GM12878 (cell line): ENCODE measurements around the gene TLCD5. TPM values are rescaled to one million over a fixed set of nuclear protein-coding genes. Genes with fewer than 3 reads are reported as not detected.

Experiments
- ATAC-seq: fragments of 200-7000 bp; cut with Tn5 transposase; 3 replicates; pipeline ENCODE4 v1.9.1; 2020; ENCODE audit warnings: mild to moderate bottlenecking, moderate library complexity
- BruUV-seq: library from RNA; stranded (reverse); fragments of 400-500 nt; replicated peaks from 2 replicates; lab custom pipeline; 2021; lab: Mats Ljungman, UMichigan
- CTCF ChIA-PET: fragments of 300-600 bp; sonication (Branson Sonifier 250); formaldehyde crosslinking; extraction: SDS; loops from one replicate; lab custom pipeline; 2021; ENCODE audit warnings: inconsistent platforms; lab: Yijun Ruan, JAX
- POLR2A ChIA-PET: fragments of 350-600 bp; formaldehyde crosslinking; extraction: SDS; loops from one replicate; lab custom pipeline; 2021; ENCODE audit warnings: inconsistent platforms; lab: Charles Lee
- RAD21 ChIA-PET: fragments of 300-600 bp; sonication (Branson Sonifier 250); formaldehyde crosslinking; loops from one replicate; lab custom pipeline; 2023; ENCODE audit warnings: antibody characterized with exemption; ENCODE audit not compliant: unreplicated experiment; lab: Charles Lee
- SMC1A ChIA-PET: fragments of 300-600 bp; sonication (Branson Sonifier 250); formaldehyde crosslinking; loops from one replicate; lab custom pipeline; 2023; ENCODE audit not compliant: unreplicated experiment, uncharacterized antibody; lab: Charles Lee
- DNase-seq: peaks from one replicate; pipeline ENCODE4 v3.0.0-alpha.2; 2011; ENCODE audit warnings: low read depth, low spot score
- FAIRE-seq: peaks from 3 replicates; lab custom pipeline; 2011; peaks lifted over from hg19 to GRCh38; lab: Jason Lieb, UNC
- H2AFZ ChIP-seq: 2 replicates; pipeline ENCODE4 v1.6.0; 2011; ENCODE audit warnings: low read depth, low read length, control low read depth; ENCODE audit not compliant: control insufficient read depth
- H3K27ac ChIP-seq: 2 replicates; pipeline ENCODE4 v1.5.1; 2011; ENCODE audit warnings: control low read depth; ENCODE audit not compliant: control insufficient read depth, insufficient read depth
- H3K27me3 ChIP-seq, 2 experiments: replicated peaks in 1 of 2; 2 replicates each; pipeline versions ENCODE4 v1.6.0 to v1.6.1; 2011; ENCODE audit warnings: low read length in 1 of 2; ENCODE audit not compliant: control insufficient read depth in 2 of 2, insufficient read depth in 2 of 2
- H3K36me3 ChIP-seq, 2 experiments: 2 replicates each; pipeline ENCODE4 v1.5.1; 2011; ENCODE audit warnings: low read length in 1 of 2; ENCODE audit not compliant: control insufficient read depth in 2 of 2, insufficient read depth in 2 of 2
- H3K4me1 ChIP-seq: 2 replicates; pipeline ENCODE4 v1.6.1; 2011; ENCODE audit warnings: mild to moderate bottlenecking, low read length, moderate library complexity, mixed read lengths; ENCODE audit not compliant: control insufficient read depth, insufficient read depth
- H3K4me2 ChIP-seq: 2 replicates; pipeline ENCODE4 v1.6.0; 2011; ENCODE audit warnings: control low read depth; ENCODE audit not compliant: control insufficient read depth, insufficient read depth
- H3K4me3 ChIP-seq: fragments of 200-600 bp; sonication (generic); 2 replicates; pipeline ENCODE4 v1.5.1; 2016
- H3K79me2 ChIP-seq: 2 replicates; pipeline ENCODE4 v1.6.0; 2011; ENCODE audit warnings: low read length; ENCODE audit not compliant: control insufficient read depth, insufficient read depth
- H3K9ac ChIP-seq: 2 replicates; pipeline ENCODE4 v1.8.0; 2011; ENCODE audit warnings: low read length, control low read depth, mixed read lengths; ENCODE audit not compliant: control insufficient read depth, insufficient read depth
- H3K9me3 ChIP-seq: replicated peaks from 3 replicates; pipeline ENCODE4 v1.5.1; 2011; ENCODE audit warnings: mild to moderate bottlenecking, low read length; ENCODE audit not compliant: control insufficient read depth, insufficient read depth
- H4K20me1 ChIP-seq: 2 replicates; pipeline ENCODE4 v1.6.0; 2011; ENCODE audit not compliant: control insufficient read depth, insufficient read depth
- MYB ChIP-seq: fragments of 150-350 bp; IDR thresholded peaks from 2 replicates; pipeline ENCODE4 v1.6.1; 2014; ENCODE audit warnings: mild to moderate bottlenecking, low read depth, low read length, borderline replicate concordance
- SRF ChIP-seq, 2 experiments: IDR thresholded peaks; 2 replicates each; pipeline ENCODE4 v1.6.1; 2011; ENCODE audit warnings: low read depth in 2 of 2, low read length in 2 of 2, mild to moderate bottlenecking in 1 of 2, moderate library complexity in 1 of 2
- TCF7 ChIP-seq: IDR thresholded peaks from 2 replicates; pipeline ENCODE4 v1.6.1; 2014; ENCODE audit warnings: antibody characterized with exemption, borderline replicate concordance
- WGBS: methylation state at CpG from one replicate; pipeline ENCODE4 v1.1.6; 2016; ENCODE audit warnings: low lambda C conversion rate; ENCODE audit not compliant: insufficient replicate concordance, insufficient coverage; ENCODE audit errors: missing lambda C conversion rate; 5-methylcytosine and 5-hydroxymethylcytosine counted together
- in situ Hi-C: fragments of 300-500 bp; cut with MboI; formaldehyde crosslinking; loops from 9 replicates; pipeline ENCODE4 v1.14.3; 2018; ENCODE audit warnings: mixed read lengths
- intact Hi-C: fragments of 100-400 bp; cut with micrococcal nuclease; formaldehyde crosslinking; loops from one replicate; pipeline ENCODE4 v1.14.2; 2022; ENCODE audit not compliant: unreplicated experiment
- polyA plus RNA-seq, 11 experiments: library from polyadenylated mRNA; depleted of rRNA in 4 of 11; unstranded in 6 of 11; stranded (reverse) in 5 of 11; fragments of >200 nt; fragmentation: Nextera tagmentation in 4 of 11; fragmentation: Illumina TruSeq in 1 of 11; extraction: Ambion mirVana in 4 of 11; extraction: Trizol in 1 of 11; gene quantifications; 1 replicate in 1 of 11; 2 replicates in 10 of 11; pipeline versions ENCODE4 v1.2.1 to v1.2.3, GENCODE V29; 2011 to 2016; ENCODE audit warnings: inconsistent platforms in 2 of 11, missing spikeins in 2 of 11, low read depth in 1 of 11
- total RNA-seq, 4 experiments: library from RNA; depleted of rRNA in 3 of 4; stranded (reverse); fragments of >200 nt in 3 of 4; fragmentation: Illumina TruSeq in 1 of 4; extraction: Trizol in 1 of 4; gene quantifications; 2 replicates each; pipeline versions ENCODE4 v1.2.1 to v1.2.3, GENCODE V29; 2013 to 2021
- TF ChIP-seq, protein P1 (sequence below): IDR thresholded peaks from 2 replicates; pipeline ENCODE4 v1.6.1; 2012; ENCODE audit warnings: low read depth, low read length, improper control_type of control experiment

Gene TLCD5
- total and polyA plus RNA-seq, 10 of the 15 experiments (the other 5 are each of a cell fraction or from before 2014, with no cell fraction given) = 2.4 to 13.3 (median 3.2) TPM

DNA sequence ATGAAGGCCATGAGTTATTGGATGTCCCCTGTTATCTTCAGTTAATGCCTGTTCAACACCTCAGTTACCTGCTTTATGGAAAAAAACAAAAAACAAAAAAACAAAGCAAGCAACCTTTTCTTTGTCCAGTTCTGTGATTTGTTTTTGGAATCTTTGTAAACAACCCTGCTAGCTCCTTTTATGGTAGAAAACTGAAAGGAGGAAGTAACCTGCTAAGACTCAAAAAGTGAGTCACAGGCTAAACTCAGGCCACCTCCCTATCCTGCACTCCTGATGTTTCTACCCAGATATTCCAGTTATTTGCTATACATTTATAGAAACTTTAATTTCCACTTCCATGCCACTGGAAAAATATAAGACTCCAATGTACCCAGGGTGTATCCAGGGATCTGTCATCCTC lies 20.6 kb upstream of the TLCD5 start:
- intact Hi-C loops = no loop called here
- ChIA-PET CTCF (interaction anchor here (0.7 to 19.8 kb wide), 12 partner anchors 9 to 393 kb away, joined by 3 to 783 read pairs (median 16); partner anchors contain the start of genes POU2F3 and TLCD5), POLR2A (no interaction called here), SMC1A (interaction anchor here (1.5 to 13.1 kb wide), 6 partner anchors 12 to 202 kb away, joined by 3 to 372 read pairs (median 20); partner anchors contain the start of genes POU2F3 and TLCD5), RAD21 (interaction anchor here (1.1 to 10.3 kb wide), 4 partner anchors 21 to 888 kb away, joined by 3 to 348 read pairs (median 68); partner anchors contain the start of genes POU2F3 and TLCD5)
- DNase-seq (no peak), ATAC-seq (peak; percentile 45; the same call in 1 of the 3 replicates), FAIRE-seq (no peak)
- no peak overlapping the region for H3K27ac ChIP-seq
- no TSS peak for BruUV-seq
- H3K9me3 ChIP-seq = no peaks in the 10 kb centered on the region
- no peaks in the 10 kb centered on the region for H4K20me1 ChIP-seq
- no peak overlapping the region; the same call in 1 of the 2 replicates for H2AFZ ChIP-seq
- peaks cover 7% of the 10 kb centered on the region for H3K4me1 ChIP-seq
- H3K9ac ChIP-seq = no peak overlapping the region
- no peaks in the 10 kb centered on the region; a peak in 1 of 4 replicates for H3K27me3 ChIP-seq
- no peaks in the 10 kb centered on the region for H3K79me2 ChIP-seq
- no peak overlapping the region for H3K4me3 ChIP-seq
- H3K36me3 ChIP-seq = no peaks in the 10 kb centered on the region
- TF ChIP-seq TCF7 = no peak
- TF ChIP-seq SRF (IDR thresholded peaks at IDR 0.05; ENCODE audit: low read depth in 2 of 2, low read length in 2 of 2) = peak in 1 of 2 experiments; percentile 80; a peak in 3 of 4 replicates
- TF ChIP-seq, protein P1, sequence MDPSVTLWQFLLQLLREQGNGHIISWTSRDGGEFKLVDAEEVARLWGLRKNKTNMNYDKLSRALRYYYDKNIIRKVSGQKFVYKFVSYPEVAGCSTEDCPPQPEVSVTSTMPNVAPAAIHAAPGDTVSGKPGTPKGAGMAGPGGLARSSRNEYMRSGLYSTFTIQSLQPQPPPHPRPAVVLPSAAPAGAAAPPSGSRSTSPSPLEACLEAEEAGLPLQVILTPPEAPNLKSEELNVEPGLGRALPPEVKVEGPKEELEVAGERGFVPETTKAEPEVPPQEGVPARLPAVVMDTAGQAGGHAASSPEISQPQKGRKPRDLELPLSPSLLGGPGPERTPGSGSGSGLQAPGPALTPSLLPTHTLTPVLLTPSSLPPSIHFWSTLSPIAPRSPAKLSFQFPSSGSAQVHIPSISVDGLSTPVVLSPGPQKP = peak; percentile 41; the same call in 1 of the 2 replicates
- TF ChIP-seq, all 136 proteins: peak for 2
- no peak overlapping the region for H3K4me2 ChIP-seq
- in situ Hi-C loops = loop anchor here (5.0 kb wide), 2 partner anchors 72 to 132 kb away; no protein-coding TSS in a partner anchor

DNA sequence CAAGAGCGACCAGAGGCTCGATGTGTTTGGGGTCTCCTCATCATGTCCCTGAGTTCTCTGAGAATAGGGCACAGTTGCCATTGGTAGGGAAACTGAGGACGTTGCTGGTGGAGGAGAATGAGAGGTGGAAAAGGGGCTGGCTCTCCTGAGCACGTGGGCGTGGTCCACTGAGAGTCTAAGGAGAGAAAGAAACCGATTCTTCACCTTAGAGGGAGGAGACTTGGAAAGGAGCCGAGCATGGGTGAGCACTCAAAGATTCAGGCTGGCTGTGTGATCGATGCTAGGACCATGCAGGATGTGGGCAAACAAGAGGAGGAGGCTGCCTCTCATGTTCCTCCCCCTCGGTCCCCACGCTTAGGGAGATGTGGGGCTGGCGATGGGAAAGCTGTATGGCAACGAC lies 19.8 kb upstream of the TLCD5 start:
- TF ChIP-seq MYB = no peak
- H3K27me3 ChIP-seq = peaks cover 0 to 3% of the 10 kb centered on the region in 2 experiments; a peak in 1 of 4 replicates
- H3K4me3 ChIP-seq = no peak overlapping the region
- no peak overlapping the region for H3K27ac ChIP-seq
- H3K4me1 ChIP-seq = peaks cover 7% of the 10 kb centered on the region
- 43% methylated on average over 12 of the region's 12 CpGs for WGBS
- ATAC-seq (no peak), DNase-seq (no peak), FAIRE-seq (no peak)
- no peaks in the 10 kb centered on the region for H3K9me3 ChIP-seq
- no peaks in the 10 kb centered on the region for H4K20me1 ChIP-seq
- no peaks in the 10 kb centered on the region for H3K79me2 ChIP-seq
- intact Hi-C loops = no loop called here
- H3K4me2 ChIP-seq = no peak overlapping the region
- ChIA-PET RAD21 (interaction anchor here (0.7 to 10.3 kb wide), 2 partner anchors 38 to 71 kb away, joined by 4 to 348 read pairs; partner anchors contain the start of gene POU2F3), CTCF (interaction anchor here (1.0 to 19.8 kb wide), 3 partner anchors 30 to 74 kb away, joined by 3 to 783 read pairs (median 296); partner anchors contain the start of gene POU2F3), POLR2A (no interaction called here), SMC1A (interaction anchor here (0.6 to 13.1 kb wide), 3 partner anchors 8 to 71 kb away, joined by 5 to 372 read pairs (median 15); partner anchors contain the start of genes POU2F3 and TLCD5)
- H3K9ac ChIP-seq = no peak overlapping the region
- in situ Hi-C loops = no loop called here
- no TSS peak for BruUV-seq
- H3K36me3 ChIP-seq = no peaks in the 10 kb centered on the region
- peak overlapping the region; percentile 8; the same call in 1 of the 2 replicates for H2AFZ ChIP-seq
